ENCODE results near the gene TMEM40.

TMEM40 gene

GRCh38 chr3:12752809-12753208, 6.2 kb downstream of the TMEM40 start:
- H3K36me3 ChIP-seq (ENCODE audit: control insufficient read depth, insufficient read depth, low read length): no peaks in the 10 kb centered on the region
- H3K4me3 ChIP-seq (replicated peaks; ENCODE audit: low read depth, low read length): no peak overlapping the region
- TF ChIP-seq CTCF (IDR thresholded peaks at IDR 0.05; ENCODE audit: insufficient read depth, low read length, poor library complexity, severe bottlenecking): no peak
- DNase-seq (ENCODE audit: extremely low read depth, insufficient read length): no peak
- no peaks in the 10 kb centered on the region; the same call in 1 of the 2 replicates for H3K27me3 ChIP-seq (replicated peaks; ENCODE audit: control insufficient read depth, insufficient read depth, low read length)

GRCh38 chr3:12752102-12752501, 7.0 kb downstream of the TMEM40 start:
- no peak for DNase-seq (ENCODE audit: extremely low read depth, insufficient read length)
- Histone ChIP-seq H3K27me3 (replicated peaks; ENCODE audit: control insufficient read depth, insufficient read depth, low read length) (no peaks in the 10 kb centered on the region; the same call in 1 of the 2 replicates), H3K4me3 (replicated peaks; ENCODE audit: low read depth, low read length) (no peak overlapping the region), H3K36me3 (ENCODE audit: control insufficient read depth, insufficient read depth, low read length) (no peaks in the 10 kb centered on the region)
- TF ChIP-seq CTCF (IDR thresholded peaks at IDR 0.05; ENCODE audit: insufficient read depth, low read length, poor library complexity, severe bottlenecking): no peak

GRCh38 chr3:12751571-12751970, 7.5 kb downstream of the TMEM40 start:
- Histone ChIP-seq H3K4me3 (replicated peaks; ENCODE audit: low read depth, low read length) (no peak overlapping the region), H3K36me3 (ENCODE audit: control insufficient read depth, insufficient read depth, low read length) (no peaks in the 10 kb centered on the region), H3K27me3 (replicated peaks; ENCODE audit: control insufficient read depth, insufficient read depth, low read length) (no peaks in the 10 kb centered on the region; the same call in 1 of the 2 replicates)
- no peak for DNase-seq (ENCODE audit: extremely low read depth, insufficient read length)
- no peak for TF ChIP-seq CTCF (IDR thresholded peaks at IDR 0.05; ENCODE audit: insufficient read depth, low read length, poor library complexity, severe bottlenecking)

GRCh38 chr3:12750658-12751071, 8.4 kb downstream of the TMEM40 start:
- no peak overlapping the region for H3K4me3 ChIP-seq (replicated peaks; ENCODE audit: low read depth, low read length)
- DNase-seq (ENCODE audit: extremely low read depth, insufficient read length): peak; percentile 36
- no peaks in the 10 kb centered on the region for H3K27me3 ChIP-seq (replicated peaks; ENCODE audit: control insufficient read depth, insufficient read depth, low read length)
- no peak for TF ChIP-seq CTCF (IDR thresholded peaks at IDR 0.05; ENCODE audit: insufficient read depth, low read length, poor library complexity, severe bottlenecking)
- no peaks in the 10 kb centered on the region for H3K36me3 ChIP-seq (ENCODE audit: control insufficient read depth, insufficient read depth, low read length)

GRCh38 chr3:12750223-12750622, 8.8 kb downstream of the TMEM40 start:
- H3K4me3 ChIP-seq (replicated peaks; ENCODE audit: low read depth, low read length): no peak overlapping the region
- H3K36me3 ChIP-seq (ENCODE audit: control insufficient read depth, insufficient read depth, low read length): no peaks in the 10 kb centered on the region
- H3K27me3 ChIP-seq (replicated peaks; ENCODE audit: control insufficient read depth, insufficient read depth, low read length): no peaks in the 10 kb centered on the region
- DNase-seq (ENCODE audit: extremely low read depth, insufficient read length): no peak
- no peak for TF ChIP-seq CTCF (IDR thresholded peaks at IDR 0.05; ENCODE audit: insufficient read depth, low read length, poor library complexity, severe bottlenecking)

GRCh38 chr3:12748477-12748876, 10.6 kb downstream of the TMEM40 start:
- no peak for DNase-seq (ENCODE audit: extremely low read depth, insufficient read length)
- no peak overlapping the region for H3K4me3 ChIP-seq (replicated peaks; ENCODE audit: low read depth, low read length)
- no peak for TF ChIP-seq CTCF (IDR thresholded peaks at IDR 0.05; ENCODE audit: insufficient read depth, low read length, poor library complexity, severe bottlenecking)
- H3K27me3 ChIP-seq (replicated peaks; ENCODE audit: control insufficient read depth, insufficient read depth, low read length): no peaks in the 10 kb centered on the region
- no peaks in the 10 kb centered on the region for H3K36me3 ChIP-seq (ENCODE audit: control insufficient read depth, insufficient read depth, low read length)
